ENCODE data around the gene GLRA3.
"Not testable (repeated sequence)": the region's sequence is repeated elsewhere in the genome, so short reads cannot be mapped to it uniquely, and the experiment has no call there.

Gene GLRA3

GRCh38 chr4:174828845-174829701 lies at the start of gene GLRA3:
GLRA3 (minus strand) TSS chr4:174829247; CDS start chr4:174828811, 436 bp downstream.
- peak; percentile 71 for DNase-seq

- DNase-seq, result no peak
Observed at GRCh38 chr4:174874898-174875297, 45.9 kb upstream of the GLRA3 start.

GRCh38 chr4:174873931-174874330 lies 44.9 kb upstream of the GLRA3 start:
- peak; percentile 9 for DNase-seq

GRCh38 chr4:174873146-174873545 lies 44.1 kb upstream of the GLRA3 start:
- DNase-seq, result not testable (repeated sequence)

GRCh38 chr4:174871407-174871806 lies 42.4 kb upstream of the GLRA3 start:
- DNase-seq, result no peak

- DNase-seq, result no peak
Observed at GRCh38 chr4:174870311-174870710, 41.3 kb upstream of the GLRA3 start.

GRCh38 chr4:174869339-174869738 lies 40.3 kb upstream of the GLRA3 start:
- no peak for DNase-seq

GRCh38 chr4:174867903-174868302 lies 38.9 kb upstream of the GLRA3 start:
- DNase-seq, result no peak

- DNase-seq, result no peak
Observed at GRCh38 chr4:174865418-174865985, 36.5 kb upstream of the GLRA3 start.

GRCh38 chr4:174864031-174864430 lies 35.0 kb upstream of the GLRA3 start:
- no peak for DNase-seq

GRCh38 chr4:174860588-174860987 lies 31.5 kb upstream of the GLRA3 start:
- no peak for DNase-seq

- no peak for DNase-seq
Observed at GRCh38 chr4:174859904-174860303, 30.9 kb upstream of the GLRA3 start.

GRCh38 chr4:174856926-174857800 lies 28.1 kb upstream of the GLRA3 start:
- DNase-seq, result peak; percentile 37

GRCh38 chr4:174855050-174855449 lies 26.0 kb upstream of the GLRA3 start:
- DNase-seq, result no peak

GRCh38 chr4:174853629-174854028 lies 24.6 kb upstream of the GLRA3 start:
- no peak for DNase-seq

GRCh38 chr4:174848596-174848995 lies 19.5 kb upstream of the GLRA3 start:
- no peak for DNase-seq

GRCh38 chr4:174847801-174848427 lies 18.9 kb upstream of the GLRA3 start:
- no peak for DNase-seq

- no peak for DNase-seq
Observed at GRCh38 chr4:174835536-174835935, 6.5 kb upstream of the GLRA3 start.

GRCh38 chr4:174834477-174834876 lies 5.4 kb upstream of the GLRA3 start:
- DNase-seq, result no peak

GRCh38 chr4:174826660-174827059 lies 2.4 kb downstream of the GLRA3 start:
- no peak for DNase-seq

GRCh38 chr4:174815282-174815681 lies 13.8 kb downstream of the GLRA3 start:
- no peak for DNase-seq

- DNase-seq, result no peak
Observed at GRCh38 chr4:174813292-174813691, 15.8 kb downstream of the GLRA3 start.

- DNase-seq, result no peak
Observed at GRCh38 chr4:174810834-174811233, 18.2 kb downstream of the GLRA3 start.
